ENCODE data around the gene PRRG1.

GRCh38 chrX:37425370-37425769 lies 76.2 kb downstream of the PRRG1 start:
- TF ChIP-seq GATA3 (IDR thresholded peaks at IDR 0.05; ENCODE audit: low read depth, low read length), result no peak
- no peak for TF ChIP-seq GATA2 (IDR thresholded peaks at IDR 0.05; ENCODE audit: low read depth, low read length)
